ENCODE data around the gene GRAMD2B.

GRAMD2B gene

GRCh38 chr5:126499853-126500342 is 76.7 kb downstream of the GRAMD2B start:
- H3K4me3 ChIP-seq (ENCODE audit: low read length): no peak overlapping the region
- no peak for DNase-seq (ENCODE audit: low read depth)
- peak; percentile 53 for TF ChIP-seq CTCF (conservative IDR thresholded peaks at IDR 0.05; ENCODE audit: low read length)

- TF ChIP-seq CTCF (conservative IDR thresholded peaks at IDR 0.05; ENCODE audit: low read length): no peak
- DNase-seq (ENCODE audit: low read depth): no peak
- H3K4me3 ChIP-seq (ENCODE audit: low read length): no peak overlapping the region
These were observed 78.2 kb downstream of the GRAMD2B start for GRCh38 chr5:126501448-126501847.

DNA sequence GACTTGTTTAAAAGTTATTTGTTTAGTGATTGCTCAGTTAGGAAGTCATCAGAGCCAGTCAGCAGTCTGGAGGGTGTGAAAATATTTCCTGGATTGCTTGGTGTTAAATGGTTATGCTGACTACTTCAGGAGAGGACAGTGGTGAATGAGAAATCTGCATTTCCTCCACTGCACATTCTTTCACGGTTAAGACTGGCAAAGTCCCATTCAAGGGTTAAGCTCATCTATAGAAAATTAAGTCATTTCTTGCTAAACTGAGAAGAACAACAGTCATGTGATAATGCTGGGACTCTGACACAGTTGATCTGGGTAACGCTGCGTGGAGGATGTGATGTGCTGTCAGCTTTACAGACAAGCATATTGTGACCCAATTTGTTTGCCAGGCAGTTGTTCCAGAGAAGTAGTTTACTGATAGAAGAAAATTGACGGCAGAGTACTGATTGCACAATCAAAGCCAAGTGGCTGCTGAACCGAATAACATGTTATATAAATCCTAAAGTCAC is 80.4 kb downstream of the GRAMD2B start:
- no peak overlapping the region for H3K4me3 ChIP-seq (ENCODE audit: low read length)
- no peak for TF ChIP-seq CTCF (conservative IDR thresholded peaks at IDR 0.05; ENCODE audit: low read length)
- DNase-seq (ENCODE audit: low read depth): peak; percentile 53

DNA sequence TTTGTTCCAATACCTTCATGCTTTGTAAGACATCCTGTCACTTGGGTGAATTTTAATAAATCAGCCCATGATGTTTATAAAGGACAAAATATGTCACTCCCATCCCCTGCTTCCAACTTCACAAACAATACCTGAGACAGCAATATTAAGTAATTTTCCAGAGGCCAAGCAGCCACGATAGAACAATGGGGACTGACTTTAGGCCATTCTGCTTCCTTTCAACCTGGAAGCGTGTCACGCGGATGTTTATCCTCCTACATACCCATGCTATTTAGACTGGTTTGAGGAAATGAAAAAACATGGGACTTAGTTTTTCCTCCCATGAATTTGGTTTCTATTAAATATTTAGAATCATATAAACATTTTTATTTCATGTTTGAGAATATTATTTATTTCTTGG is 82.9 kb downstream of the GRAMD2B start:
- H3K4me3 ChIP-seq (ENCODE audit: low read length): no peak overlapping the region
- TF ChIP-seq CTCF (conservative IDR thresholded peaks at IDR 0.05; ENCODE audit: low read length): no peak
- no peak for DNase-seq (ENCODE audit: low read depth)

- H3K4me3 ChIP-seq (ENCODE audit: low read length): no peak overlapping the region
- TF ChIP-seq CTCF (conservative IDR thresholded peaks at IDR 0.05; ENCODE audit: low read length): no peak
- no peak for DNase-seq (ENCODE audit: low read depth)
These were observed 85.2 kb downstream of the GRAMD2B start for GRCh38 chr5:126508251-126508961.

GRCh38 chr5:126508962-126509279 is 85.7 kb downstream of the GRAMD2B start:
- DNase-seq (ENCODE audit: low read depth): no peak
- TF ChIP-seq CTCF (conservative IDR thresholded peaks at IDR 0.05; ENCODE audit: low read length): no peak
- H3K4me3 ChIP-seq (ENCODE audit: low read length): no peak overlapping the region

GRCh38 chr5:126509339-126509738 is 86.1 kb downstream of the GRAMD2B start:
- no peak for TF ChIP-seq CTCF (conservative IDR thresholded peaks at IDR 0.05; ENCODE audit: low read length)
- no peak for DNase-seq (ENCODE audit: low read depth)
- no peak overlapping the region for H3K4me3 ChIP-seq (ENCODE audit: low read length)
